BLaER1 (cell line): ENCODE results near the gene TRIM28.

Experiments used
- H3K27ac ChIP-seq: shearing (Covaris generic); formaldehyde crosslinking; 2 replicates; pipeline ENCODE4 v1.8.1; 2022
- H3K27me3 ChIP-seq: shearing (Covaris generic); formaldehyde crosslinking; 2 replicates; pipeline ENCODE4 v1.8.1; 2022
- H3K36me3 ChIP-seq: shearing (Covaris generic); formaldehyde crosslinking; 2 replicates; pipeline ENCODE4 v1.8.1; 2022
- H3K4me1 ChIP-seq: shearing (Covaris generic); formaldehyde crosslinking; 2 replicates; pipeline ENCODE4 v1.8.1; 2022
- H3K4me2 ChIP-seq: shearing (Covaris generic); formaldehyde crosslinking; 2 replicates; pipeline ENCODE4 v1.8.1; 2022
- H3K4me3 ChIP-seq: shearing (Covaris generic); formaldehyde crosslinking; 2 replicates; pipeline ENCODE4 v1.8.1; 2022
- H3K9ac ChIP-seq: shearing (Covaris generic); formaldehyde crosslinking; 2 replicates; pipeline ENCODE4 v1.8.1; 2022
- H3K9me3 ChIP-seq: shearing (Covaris generic); formaldehyde crosslinking; 2 replicates; pipeline ENCODE4 v1.8.1; 2022
- H4K20me1 ChIP-seq: shearing (Covaris generic); formaldehyde crosslinking; 2 replicates; pipeline ENCODE4 v1.8.1; 2022
- Cebpa-rat ChIP-seq: shearing (Covaris generic); IDR thresholded peaks from 2 replicates; pipeline ENCODE4 v1.8.1; 2022

The TRIM28 gene

GRCh38 chr19:58585442-58586132 is 41.7 kb downstream of the TRIM28 start:
- Histone ChIP-seq H3K4me2 (no peak overlapping the region), H3K4me3 (no peak overlapping the region), H3K27ac (no peak overlapping the region), H3K4me1 (no peaks in the 10 kb centered on the region), H3K36me3 (peaks cover 46% of the 10 kb centered on the region), H3K9ac (no peak overlapping the region), H3K27me3 (no peaks in the 10 kb centered on the region), H4K20me1 (peaks cover 28% of the 10 kb centered on the region; the same call in 1 of the 2 replicates), H3K9me3 (no peaks in the 10 kb centered on the region)
- no peak for TF ChIP-seq Cebpa-rat

GRCh38 chr19:58586133-58586765 is 42.4 kb downstream of the TRIM28 start:
- Histone ChIP-seq H3K4me2 (no peak overlapping the region), H3K36me3 (peaks cover 41% of the 10 kb centered on the region), H3K9ac (no peak overlapping the region), H3K4me1 (no peaks in the 10 kb centered on the region), H3K9me3 (no peaks in the 10 kb centered on the region), H3K27me3 (no peaks in the 10 kb centered on the region), H4K20me1 (peaks cover 24% of the 10 kb centered on the region; the same call in 1 of the 2 replicates), H3K27ac (no peak overlapping the region), H3K4me3 (no peak overlapping the region)
- no peak for TF ChIP-seq Cebpa-rat
